ENCODE data around the gene PRKCH.

The PRKCH gene

DNA sequence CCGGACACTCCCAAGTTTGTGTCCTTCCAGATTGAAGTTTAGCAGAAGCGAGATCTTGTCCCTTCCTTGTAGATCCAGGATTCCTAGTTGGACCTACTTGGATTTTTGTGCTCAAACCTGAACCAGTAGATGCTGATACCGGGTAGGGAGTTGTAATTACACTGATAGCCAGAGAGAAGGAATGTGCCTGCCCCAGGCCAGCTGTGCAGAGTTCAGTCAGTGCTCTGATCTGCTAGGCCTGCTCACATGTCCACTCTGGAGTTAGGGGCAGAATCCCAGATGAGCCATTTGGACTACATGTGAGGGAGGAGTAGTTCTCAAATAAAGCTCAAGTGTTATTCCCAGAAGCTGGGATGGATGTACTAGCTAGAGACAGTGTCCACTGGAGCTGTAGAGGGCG, 65.7 kb downstream of the PRKCH start:
- peaks cover 90% of the 10 kb centered on the region for H3K79me2 ChIP-seq (ENCODE audit: insufficient read depth, low read length)
- H3K4me2 ChIP-seq (ENCODE audit: low read depth, low read length, poor library complexity, severe bottlenecking) = peak overlapping the region; percentile 53
- peaks cover 94% of the 10 kb centered on the region for H3K4me1 ChIP-seq (ENCODE audit: insufficient read depth, low read length, poor library complexity, severe bottlenecking)

DNA sequence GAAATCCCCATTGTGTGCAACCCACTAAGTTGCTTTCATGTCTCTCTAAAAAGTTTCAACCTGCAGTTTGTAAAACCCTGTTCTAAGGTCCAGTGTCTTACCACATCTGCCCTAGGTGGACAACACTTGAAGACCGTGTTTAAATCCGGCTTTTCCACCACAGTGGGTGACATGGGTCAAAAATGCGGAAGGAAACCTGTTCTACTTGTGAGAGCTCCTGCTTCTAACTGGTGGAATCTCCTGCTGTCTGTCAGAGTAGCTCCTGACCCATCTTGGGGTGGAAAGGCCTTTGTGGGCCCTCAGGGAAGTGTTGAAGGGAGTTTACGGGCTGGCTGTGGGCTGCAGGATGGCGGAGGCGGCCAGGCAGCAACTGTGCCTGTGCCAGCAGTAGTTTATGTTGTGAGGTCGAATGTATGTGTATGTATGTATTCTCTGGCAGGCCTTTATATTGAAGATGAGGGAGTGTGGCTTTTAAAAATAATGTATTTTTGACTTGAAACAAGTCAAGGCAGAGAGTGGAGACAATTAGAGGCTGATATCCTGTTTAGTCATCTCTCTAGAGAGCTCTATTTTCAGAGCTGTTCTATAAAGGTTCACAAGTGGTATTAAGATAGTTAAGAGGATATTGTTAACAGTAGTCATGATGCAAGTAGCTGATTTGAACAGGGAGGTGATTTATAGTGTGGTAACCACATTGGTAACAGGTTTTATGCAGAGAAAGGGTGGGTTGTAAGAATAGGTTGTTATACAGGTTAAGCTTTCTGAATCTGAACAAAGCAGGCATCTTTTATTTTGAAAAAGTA, 67.0 kb downstream of the PRKCH start:
- H3K4me2 ChIP-seq (ENCODE audit: low read depth, low read length, poor library complexity, severe bottlenecking) = peak overlapping the region; percentile 53
- H3F3A ChIP-seq (ENCODE audit: low read depth) = peaks cover 6% of the 10 kb centered on the region
- H3K79me2 ChIP-seq (ENCODE audit: insufficient read depth, low read length) = peaks cover 90% of the 10 kb centered on the region
- no peak overlapping the region for H2AFZ ChIP-seq (ENCODE audit: low read length)
- H3K4me3 ChIP-seq (ENCODE audit: low read length, poor library complexity, severe bottlenecking) = peak overlapping the region; percentile 42
- H3K9me2 ChIP-seq (replicated peaks; ENCODE audit: low read depth, low read length) = no peaks in the 10 kb centered on the region
- peaks cover 23% of the 10 kb centered on the region; the same call in 1 of the 2 replicates for H3K36me3 ChIP-seq (ENCODE audit: insufficient read depth, low read length)
- H3K27me3 ChIP-seq (ENCODE audit: insufficient read depth, low read length, poor library complexity, severe bottlenecking) = no peaks in the 10 kb centered on the region
- H3K9me3 ChIP-seq (ENCODE audit: insufficient read depth, low read depth, low read length) = no peaks in the 10 kb centered on the region
- peaks cover 79% of the 10 kb centered on the region for H4K20me1 ChIP-seq (ENCODE audit: insufficient read depth, low read length, poor library complexity, severe bottlenecking)
- H3K4me1 ChIP-seq (ENCODE audit: insufficient read depth, low read length, poor library complexity, severe bottlenecking) = peaks cover 82% of the 10 kb centered on the region
- TF ChIP-seq, protein P1, sequence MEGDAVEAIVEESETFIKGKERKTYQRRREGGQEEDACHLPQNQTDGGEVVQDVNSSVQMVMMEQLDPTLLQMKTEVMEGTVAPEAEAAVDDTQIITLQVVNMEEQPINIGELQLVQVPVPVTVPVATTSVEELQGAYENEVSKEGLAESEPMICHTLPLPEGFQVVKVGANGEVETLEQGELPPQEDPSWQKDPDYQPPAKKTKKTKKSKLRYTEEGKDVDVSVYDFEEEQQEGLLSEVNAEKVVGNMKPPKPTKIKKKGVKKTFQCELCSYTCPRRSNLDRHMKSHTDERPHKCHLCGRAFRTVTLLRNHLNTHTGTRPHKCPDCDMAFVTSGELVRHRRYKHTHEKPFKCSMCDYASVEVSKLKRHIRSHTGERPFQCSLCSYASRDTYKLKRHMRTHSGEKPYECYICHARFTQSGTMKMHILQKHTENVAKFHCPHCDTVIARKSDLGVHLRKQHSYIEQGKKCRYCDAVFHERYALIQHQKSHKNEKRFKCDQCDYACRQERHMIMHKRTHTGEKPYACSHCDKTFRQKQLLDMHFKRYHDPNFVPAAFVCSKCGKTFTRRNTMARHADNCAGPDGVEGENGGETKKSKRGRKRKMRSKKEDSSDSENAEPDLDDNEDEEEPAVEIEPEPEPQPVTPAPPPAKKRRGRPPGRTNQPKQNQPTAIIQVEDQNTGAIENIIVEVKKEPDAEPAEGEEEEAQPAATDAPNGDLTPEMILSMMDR (conservative IDR thresholded peaks at IDR 0.05; ENCODE audit: low read length) = no peak
- no peak for TF ChIP-seq EZH2phosphoT487 (IDR thresholded peaks at IDR 0.05; ENCODE audit: borderline replicate concordance)
- H3K9ac ChIP-seq (ENCODE audit: low read depth, low read length, poor library complexity, severe bottlenecking) = peak overlapping the region; percentile 20

More for the DNA sequence above, 65.7 kb downstream of the PRKCH start:
- H3K9ac ChIP-seq (ENCODE audit: low read depth, low read length, poor library complexity, severe bottlenecking) = peak overlapping the region; percentile 7
- peaks cover 6% of the 10 kb centered on the region for H3F3A ChIP-seq (ENCODE audit: low read depth)
- no peak for TF ChIP-seq EZH2phosphoT487 (IDR thresholded peaks at IDR 0.05; ENCODE audit: borderline replicate concordance)
- TF ChIP-seq, protein P1 (conservative IDR thresholded peaks at IDR 0.05; ENCODE audit: low read length) = no peak
- no peak overlapping the region for H2AFZ ChIP-seq (ENCODE audit: low read length)
- H4K20me1 ChIP-seq (ENCODE audit: insufficient read depth, low read length, poor library complexity, severe bottlenecking) = peaks cover 81% of the 10 kb centered on the region
- no peaks in the 10 kb centered on the region for H3K27me3 ChIP-seq (ENCODE audit: insufficient read depth, low read length, poor library complexity, severe bottlenecking)
- no peaks in the 10 kb centered on the region for H3K9me3 ChIP-seq (ENCODE audit: insufficient read depth, low read depth, low read length)
- peaks cover 10% of the 10 kb centered on the region; the same call in 1 of the 2 replicates for H3K36me3 ChIP-seq (ENCODE audit: insufficient read depth, low read length)
- no peak overlapping the region for H3K4me3 ChIP-seq (ENCODE audit: low read length, poor library complexity, severe bottlenecking)
- no peaks in the 10 kb centered on the region for H3K9me2 ChIP-seq (replicated peaks; ENCODE audit: low read depth, low read length)

DNA sequence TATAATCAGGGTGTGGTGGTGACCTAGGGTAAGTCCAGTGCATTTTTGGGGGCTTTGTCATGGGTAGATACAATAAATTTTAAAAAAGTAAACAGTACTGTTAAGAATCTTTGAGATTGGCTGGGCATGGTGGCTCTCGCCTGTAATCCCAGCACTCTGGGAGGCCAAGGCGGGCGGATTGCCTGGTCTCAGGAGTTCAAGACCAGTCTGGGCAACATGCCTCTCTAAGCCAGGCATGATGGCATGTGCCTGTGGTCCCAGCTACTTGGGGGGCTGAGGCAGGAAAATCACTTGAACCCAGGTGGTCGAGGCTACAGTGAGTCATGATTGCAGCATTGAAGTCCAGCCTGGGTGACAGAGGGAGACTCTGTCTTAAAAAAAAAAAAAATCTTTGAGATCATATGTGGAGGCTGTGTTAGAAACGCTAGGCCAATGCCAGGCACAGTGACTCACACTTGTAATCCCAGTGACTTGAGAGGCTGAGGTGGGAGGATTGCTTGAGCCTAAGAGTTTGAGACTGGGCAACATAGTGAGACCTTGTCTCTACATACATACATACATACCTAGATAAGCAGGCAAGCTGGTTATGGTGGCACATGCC, 67.7 kb downstream of the PRKCH start:
- peak overlapping the region; percentile 53 for H3K4me2 ChIP-seq (ENCODE audit: low read depth, low read length, poor library complexity, severe bottlenecking)
- H3K9me3 ChIP-seq (ENCODE audit: insufficient read depth, low read depth, low read length) = no peaks in the 10 kb centered on the region
- peak overlapping the region; percentile 20 for H3K9ac ChIP-seq (ENCODE audit: low read depth, low read length, poor library complexity, severe bottlenecking)
- peak overlapping the region; percentile 42 for H3K4me3 ChIP-seq (ENCODE audit: low read length, poor library complexity, severe bottlenecking)
- H3K79me2 ChIP-seq (ENCODE audit: insufficient read depth, low read length) = peaks cover 90% of the 10 kb centered on the region
- H3K9me2 ChIP-seq (replicated peaks; ENCODE audit: low read depth, low read length) = no peaks in the 10 kb centered on the region
- no peak overlapping the region for H2AFZ ChIP-seq (ENCODE audit: low read length)
- H3F3A ChIP-seq (ENCODE audit: low read depth) = peaks cover 6% of the 10 kb centered on the region
- H3K36me3 ChIP-seq (ENCODE audit: insufficient read depth, low read length) = peaks cover 30% of the 10 kb centered on the region; the same call in 1 of the 2 replicates
- H4K20me1 ChIP-seq (ENCODE audit: insufficient read depth, low read length, poor library complexity, severe bottlenecking) = peaks cover 75% of the 10 kb centered on the region
- TF ChIP-seq, protein P1 (conservative IDR thresholded peaks at IDR 0.05; ENCODE audit: low read length) = no peak
- TF ChIP-seq EZH2phosphoT487 (IDR thresholded peaks at IDR 0.05; ENCODE audit: borderline replicate concordance) = no peak
- H3K4me1 ChIP-seq (ENCODE audit: insufficient read depth, low read length, poor library complexity, severe bottlenecking) = peaks cover 74% of the 10 kb centered on the region
- no peaks in the 10 kb centered on the region for H3K27me3 ChIP-seq (ENCODE audit: insufficient read depth, low read length, poor library complexity, severe bottlenecking)

Measured in Loucy (cell line).